Tibial nerve (tissue), 3 donors: ENCODE data around the gene CTU2.
A peak's percentile ranks its signal among the peaks of the same experiment; 100 is the strongest.

Source experiments
- POLR2A ChIP-seq, 2 donors: fragments of 450-650 bp; IDR thresholded peaks; one replicate each; pipeline ENCODE4 v1.6.1; 2017; ENCODE audit warnings: antibody characterized with exemption in 2 of 2, mild to moderate bottlenecking in 2 of 2, moderate library complexity in 2 of 2
- TF ChIP-seq, protein P1 (sequence below), 5 experiments: fragments of 200-600 bp in 3 of 5; fragments of 450-650 bp in 2 of 5; sonication (generic) in 3 of 5; IDR thresholded peaks; one replicate each; pipeline ENCODE4 v1.5.1; 2016 to 2019; ENCODE audit warnings: antibody characterized with exemption in 5 of 5, mild to moderate bottlenecking in 3 of 5, moderate library complexity in 2 of 5

- TF ChIP-seq, protein P1, sequence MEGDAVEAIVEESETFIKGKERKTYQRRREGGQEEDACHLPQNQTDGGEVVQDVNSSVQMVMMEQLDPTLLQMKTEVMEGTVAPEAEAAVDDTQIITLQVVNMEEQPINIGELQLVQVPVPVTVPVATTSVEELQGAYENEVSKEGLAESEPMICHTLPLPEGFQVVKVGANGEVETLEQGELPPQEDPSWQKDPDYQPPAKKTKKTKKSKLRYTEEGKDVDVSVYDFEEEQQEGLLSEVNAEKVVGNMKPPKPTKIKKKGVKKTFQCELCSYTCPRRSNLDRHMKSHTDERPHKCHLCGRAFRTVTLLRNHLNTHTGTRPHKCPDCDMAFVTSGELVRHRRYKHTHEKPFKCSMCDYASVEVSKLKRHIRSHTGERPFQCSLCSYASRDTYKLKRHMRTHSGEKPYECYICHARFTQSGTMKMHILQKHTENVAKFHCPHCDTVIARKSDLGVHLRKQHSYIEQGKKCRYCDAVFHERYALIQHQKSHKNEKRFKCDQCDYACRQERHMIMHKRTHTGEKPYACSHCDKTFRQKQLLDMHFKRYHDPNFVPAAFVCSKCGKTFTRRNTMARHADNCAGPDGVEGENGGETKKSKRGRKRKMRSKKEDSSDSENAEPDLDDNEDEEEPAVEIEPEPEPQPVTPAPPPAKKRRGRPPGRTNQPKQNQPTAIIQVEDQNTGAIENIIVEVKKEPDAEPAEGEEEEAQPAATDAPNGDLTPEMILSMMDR (IDR thresholded peaks at IDR 0.05): peak; percentile 36 to 67 (median 47)
- TF ChIP-seq POLR2A (IDR thresholded peaks at IDR 0.05): no peak
These were observed 20.9 kb upstream of the CTU2 start for GRCh38 chr16:88685156-88686061.
